GM12873 (cell line): ENCODE measurements around the gene SAMD11.

Experiments used
- CTCF ChIP-seq: IDR thresholded peaks from 2 replicates; pipeline ENCODE4 v1.5.1; 2012; ENCODE audit warnings: low read depth, mild to moderate bottlenecking, moderate library complexity, low read length, control low read depth; ENCODE audit not compliant: insufficient read depth; ENCODE audit errors: missing control alignments

The SAMD11 gene

DNA sequence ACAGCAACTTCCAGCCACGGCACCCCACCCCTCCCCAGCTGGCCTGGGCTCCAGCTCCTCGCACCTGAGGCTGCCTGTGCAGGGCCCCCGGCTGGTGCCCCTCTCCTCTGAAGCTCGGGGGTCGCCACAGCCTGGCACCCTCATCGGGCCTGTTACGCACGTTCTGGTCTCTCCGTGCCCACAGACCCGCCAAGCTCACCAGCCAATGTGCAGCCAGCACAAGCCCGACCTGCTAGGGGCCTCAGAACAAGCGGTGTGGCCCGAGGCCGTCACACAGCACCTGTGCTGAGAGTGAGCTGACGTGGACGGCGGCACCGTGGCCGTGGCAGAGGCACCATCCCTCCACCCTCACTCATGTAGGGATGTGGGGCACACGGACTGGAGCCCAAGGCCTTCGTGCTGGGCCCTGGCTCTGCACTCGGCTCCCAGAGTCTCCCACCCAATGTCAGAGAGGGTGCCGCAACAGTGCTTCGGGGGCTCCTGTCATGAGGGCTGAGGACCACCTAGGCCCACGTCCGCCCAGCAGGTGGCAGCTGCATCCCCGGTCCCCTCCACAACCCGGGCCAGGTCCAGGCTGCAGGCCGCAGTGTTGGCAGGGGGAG lies 4.4 kb upstream of the SAMD11 start:
- TF ChIP-seq CTCF = no peak

- no peak for TF ChIP-seq CTCF
Observed at GRCh38 chr1:920010-920409, 3.7 kb upstream of the SAMD11 start.

- no peak for TF ChIP-seq CTCF
Observed at GRCh38 chr1:920521-920920, 3.2 kb upstream of the SAMD11 start.

- no peak for TF ChIP-seq CTCF
Observed at GRCh38 chr1:921011-921837, 2.5 kb upstream of the SAMD11 start.

DNA sequence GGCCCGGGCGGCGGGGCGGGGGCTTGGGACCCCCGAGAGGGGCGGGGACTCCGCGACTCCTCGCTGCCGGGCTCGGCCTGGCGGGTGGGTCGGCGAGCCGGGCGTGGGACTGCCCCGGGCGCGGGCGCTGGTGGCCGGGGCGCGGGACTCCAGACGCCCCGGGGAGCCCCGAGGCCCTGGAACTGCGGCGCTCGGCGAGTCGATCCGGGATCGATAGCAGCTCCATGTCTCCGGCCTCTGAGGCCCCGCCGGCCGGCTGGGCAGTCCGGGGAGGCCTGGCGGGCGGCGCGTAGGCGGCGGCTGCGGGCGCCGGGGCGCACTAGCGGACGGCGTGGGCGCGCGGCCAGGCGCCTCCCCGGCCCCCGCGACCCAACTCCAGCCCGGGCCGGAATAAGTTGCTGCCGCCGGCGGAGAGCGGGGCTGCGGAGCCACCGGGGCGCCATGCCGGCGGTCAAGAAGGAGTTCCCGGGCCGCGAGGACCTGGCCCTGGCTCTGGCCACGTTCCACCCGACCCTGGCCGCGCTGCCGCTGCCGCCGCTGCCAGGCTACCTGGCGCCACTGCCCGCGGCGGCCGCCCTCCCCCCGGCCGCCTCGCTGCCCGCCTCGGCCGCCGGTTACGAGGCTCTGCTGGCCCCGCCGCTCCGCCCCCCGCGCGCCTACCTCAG lies 400 bp downstream of the SAMD11 start:
- no peak for TF ChIP-seq CTCF

DNA sequence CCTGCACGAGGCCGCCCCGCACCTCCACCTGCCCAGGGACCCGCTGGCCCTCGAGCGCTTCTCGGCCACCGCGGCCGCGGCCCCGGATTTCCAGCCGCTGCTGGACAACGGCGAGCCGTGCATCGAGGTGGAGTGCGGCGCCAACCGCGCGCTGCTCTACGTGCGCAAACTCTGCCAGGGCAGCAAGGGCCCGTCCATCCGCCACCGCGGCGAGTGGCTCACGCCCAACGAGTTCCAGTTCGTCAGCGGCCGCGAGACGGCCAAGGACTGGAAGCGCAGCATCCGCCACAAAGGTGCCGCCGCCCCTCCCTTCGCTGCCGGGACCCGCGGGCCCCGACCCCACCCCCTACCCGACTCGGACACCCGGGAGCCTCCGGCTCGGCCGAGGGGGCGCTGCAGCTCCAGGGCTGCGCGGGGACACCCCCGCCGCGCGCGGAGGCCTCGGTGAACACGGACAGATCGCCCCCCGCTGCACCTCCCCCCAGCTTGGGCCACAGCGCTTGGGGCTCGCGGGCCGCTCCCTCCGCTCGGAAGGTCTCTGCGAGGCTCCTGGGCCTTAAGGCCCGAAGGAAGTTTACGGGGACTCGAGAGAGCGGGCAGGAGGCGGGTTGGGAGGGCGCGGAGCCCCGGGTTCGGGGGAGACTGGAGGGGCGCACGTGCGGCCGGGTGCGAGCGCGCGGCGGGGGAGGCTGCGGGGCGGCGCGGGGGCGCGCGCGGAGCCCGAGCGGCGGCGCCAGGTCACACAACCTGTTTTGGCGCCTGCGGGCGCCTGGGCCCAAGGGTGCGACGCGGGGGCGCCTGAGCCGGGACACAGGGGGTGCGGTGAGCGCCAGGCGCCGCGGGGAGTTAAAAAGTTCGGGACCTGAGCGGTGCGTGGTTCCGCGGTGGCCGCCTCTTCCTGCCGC lies 1.2 kb downstream of the SAMD11 start:
- no peak for TF ChIP-seq CTCF
